GM12872 (cell line): ENCODE results near the gene UGT1A8.

Experiments
- TF ChIP-seq, protein P1 (sequence below): IDR thresholded peaks from 3 replicates; pipeline ENCODE4 v1.5.1; 2011; ENCODE audit warnings: low read depth, mild to moderate bottlenecking, low read length, moderate library complexity; ENCODE audit not compliant: insufficient read depth

Gene UGT1A8

GRCh38 chr2:233706720-233707119 lies 89.3 kb downstream of the UGT1A8 start:
- TF ChIP-seq, protein P1, sequence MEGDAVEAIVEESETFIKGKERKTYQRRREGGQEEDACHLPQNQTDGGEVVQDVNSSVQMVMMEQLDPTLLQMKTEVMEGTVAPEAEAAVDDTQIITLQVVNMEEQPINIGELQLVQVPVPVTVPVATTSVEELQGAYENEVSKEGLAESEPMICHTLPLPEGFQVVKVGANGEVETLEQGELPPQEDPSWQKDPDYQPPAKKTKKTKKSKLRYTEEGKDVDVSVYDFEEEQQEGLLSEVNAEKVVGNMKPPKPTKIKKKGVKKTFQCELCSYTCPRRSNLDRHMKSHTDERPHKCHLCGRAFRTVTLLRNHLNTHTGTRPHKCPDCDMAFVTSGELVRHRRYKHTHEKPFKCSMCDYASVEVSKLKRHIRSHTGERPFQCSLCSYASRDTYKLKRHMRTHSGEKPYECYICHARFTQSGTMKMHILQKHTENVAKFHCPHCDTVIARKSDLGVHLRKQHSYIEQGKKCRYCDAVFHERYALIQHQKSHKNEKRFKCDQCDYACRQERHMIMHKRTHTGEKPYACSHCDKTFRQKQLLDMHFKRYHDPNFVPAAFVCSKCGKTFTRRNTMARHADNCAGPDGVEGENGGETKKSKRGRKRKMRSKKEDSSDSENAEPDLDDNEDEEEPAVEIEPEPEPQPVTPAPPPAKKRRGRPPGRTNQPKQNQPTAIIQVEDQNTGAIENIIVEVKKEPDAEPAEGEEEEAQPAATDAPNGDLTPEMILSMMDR = no peak

DNA sequence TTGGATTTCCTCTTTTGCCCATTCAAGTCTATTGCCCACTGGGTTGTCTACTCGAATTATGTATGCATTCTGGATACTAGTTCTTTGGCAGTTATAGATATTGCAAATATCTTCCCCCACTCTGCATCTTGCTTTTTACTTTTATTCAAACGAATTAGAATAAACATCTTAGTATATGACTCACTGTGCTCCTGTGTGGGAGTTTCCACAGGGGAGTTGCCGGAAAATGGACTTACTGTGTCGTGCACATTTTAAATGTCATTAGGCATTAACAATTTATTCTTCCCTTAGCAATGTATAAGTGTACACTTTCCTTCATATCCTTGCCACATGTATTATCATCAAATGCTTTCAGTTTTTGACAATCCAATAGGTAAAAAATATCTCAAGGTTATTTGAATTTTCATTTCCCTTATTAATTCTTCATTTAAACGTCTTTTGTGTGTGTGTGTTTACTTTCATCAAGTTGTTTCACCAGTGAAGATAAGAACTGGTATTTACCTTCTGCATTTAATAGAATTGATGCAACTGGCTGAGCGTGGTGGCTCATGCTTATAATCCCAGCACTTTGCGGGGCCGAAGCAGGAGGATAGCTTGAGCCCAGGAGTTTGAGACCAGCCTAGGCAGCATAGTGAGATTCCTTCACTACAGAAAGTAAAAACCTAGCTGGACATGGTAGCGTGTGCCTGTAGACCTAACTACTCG lies 90.7 kb downstream of the UGT1A8 start:
- TF ChIP-seq, protein P1 = no peak

GRCh38 chr2:233708942-233709341 lies 91.5 kb downstream of the UGT1A8 start:
- TF ChIP-seq, protein P1 = no peak

DNA sequence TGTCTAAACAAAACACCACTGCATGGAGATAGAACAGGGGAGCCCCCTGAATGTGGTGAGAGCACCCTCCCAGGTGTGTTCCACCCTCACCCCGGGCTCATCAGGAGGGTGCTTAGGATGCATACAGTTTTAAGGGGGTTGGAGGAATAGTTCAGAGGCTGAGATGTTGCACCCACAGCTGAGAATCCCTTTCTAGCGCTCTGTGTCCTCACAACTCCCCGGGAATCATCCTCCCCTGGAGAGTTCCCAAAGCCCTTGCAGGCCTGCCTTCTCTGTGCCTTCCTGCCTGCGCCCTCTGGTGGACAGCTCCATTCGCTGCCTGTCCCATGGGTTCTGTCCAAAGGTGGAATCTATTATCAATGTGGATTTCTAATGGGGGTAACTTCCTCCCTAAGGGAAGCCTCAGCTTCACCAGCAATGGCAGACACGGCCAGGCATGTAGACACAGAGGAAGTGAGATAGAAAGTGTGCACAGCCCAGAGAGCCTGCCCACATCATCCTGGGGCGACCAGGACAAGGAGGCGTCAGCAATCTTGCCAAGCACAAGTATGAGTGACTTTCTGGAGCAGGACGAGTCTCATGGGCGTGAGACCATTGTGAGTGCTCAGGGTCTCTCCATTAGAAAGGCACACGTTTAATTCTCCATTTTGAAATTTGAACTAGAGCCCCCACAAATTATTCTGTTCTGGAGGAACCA lies 94.0 kb downstream of the UGT1A8 start:
- TF ChIP-seq, protein P1 = peak; percentile 93

DNA sequence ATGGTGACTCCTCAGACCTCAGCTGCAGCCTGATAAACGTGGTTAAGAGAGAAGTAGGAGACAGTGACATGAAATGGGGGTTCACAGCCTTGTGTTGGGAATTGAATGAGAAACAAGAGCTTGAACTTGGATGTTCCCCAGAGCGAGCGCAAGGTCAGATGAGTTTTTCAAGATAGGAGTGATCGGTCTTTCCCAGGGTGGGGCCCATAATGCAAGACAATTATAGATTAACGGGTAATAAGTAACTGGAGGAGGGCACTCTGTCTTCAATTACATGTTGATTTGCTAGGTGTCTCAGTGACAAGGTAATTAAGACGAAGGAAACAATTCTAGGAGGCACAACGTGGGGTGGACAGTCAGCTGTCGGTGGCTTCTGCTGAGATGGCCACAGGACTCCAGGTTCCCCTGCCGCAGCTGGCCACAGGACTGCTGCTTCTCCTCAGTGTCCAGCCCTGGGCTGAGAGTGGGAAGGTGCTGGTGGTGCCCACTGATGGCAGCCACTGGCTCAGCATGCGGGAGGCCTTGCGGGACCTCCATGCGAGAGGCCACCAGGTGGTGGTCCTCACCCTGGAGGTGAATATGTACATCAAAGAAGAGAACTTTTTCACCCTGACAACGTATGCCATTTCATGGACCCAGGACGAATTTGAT lies 95.3 kb downstream of the UGT1A8 start, which contains the start of gene UGT1A5:
Gene UGT1A5, plus strand, starts transcription at position 297 of the 651 bp plus-strand sequence. Its CDS starts 85 bp downstream, at position 382.
- TF ChIP-seq, protein P1 = no peak

GRCh38 chr2:233713262-233713615 lies 95.8 kb downstream of the UGT1A8 start:
- TF ChIP-seq, protein P1 = no peak

DNA sequence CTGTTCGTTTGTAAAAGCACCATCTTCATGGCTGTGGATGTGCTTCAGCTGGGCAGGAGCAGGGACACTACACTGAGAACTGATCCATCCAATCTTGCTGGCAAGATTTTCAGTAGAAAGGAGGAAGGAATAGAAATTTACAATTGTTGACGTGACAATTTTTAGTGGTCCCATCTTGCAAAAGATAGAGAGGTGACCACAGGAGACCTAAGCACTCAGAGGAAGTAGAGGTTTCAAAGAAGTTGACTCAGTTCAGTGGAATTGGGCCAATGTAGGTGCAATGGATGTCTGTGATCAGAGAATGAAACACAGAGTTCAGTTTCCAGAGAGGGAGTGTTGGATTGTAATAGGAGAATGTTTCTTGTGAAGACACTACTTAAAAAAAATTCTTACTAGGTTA lies 96.7 kb downstream of the UGT1A8 start:
- TF ChIP-seq, protein P1 = no peak
